ENCODE results near the gene USP38. TPM values are rescaled to one million over a fixed set of nuclear protein-coding genes. Genes with fewer than 3 reads are reported as not detected.
"Not testable (repeated sequence)": the region's sequence is repeated elsewhere in the genome, so short reads cannot be mapped to it uniquely, and the experiment has no call there.

Gene USP38
- total RNA-seq, 2 donors from 2014 or later, result 11.7 to 14.2 TPM

DNA sequence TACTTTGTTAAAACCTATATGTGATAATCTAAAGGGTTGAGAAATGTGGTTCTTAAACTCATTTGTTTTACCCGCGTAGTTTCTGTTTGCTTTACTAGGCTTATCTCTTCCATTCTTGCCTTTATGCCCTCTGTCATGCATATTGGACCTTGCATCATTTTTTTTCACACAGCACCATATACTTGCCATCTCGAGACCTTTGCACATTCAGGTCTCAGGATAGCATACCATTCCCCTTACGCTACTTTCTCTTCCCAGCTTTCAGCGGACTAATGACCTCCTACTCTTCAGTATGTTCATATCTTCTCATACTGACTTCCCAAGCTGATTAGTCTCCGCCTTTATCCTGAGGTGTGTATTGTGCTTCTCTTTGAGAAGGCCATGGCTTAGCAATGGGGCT lies 40.5 kb downstream of the USP38 start:
- Histone ChIP-seq H3K27me3 (no peaks in the 10 kb centered on the region), H3K36me3 (replicated peaks in 1 of 2; ENCODE audit: insufficient read depth in 1 of 2, low read depth in 2 of 2) (peaks cover 0 to 1% of the 10 kb centered on the region in 2 donors), H3K4me1 (peaks cover 5% of the 10 kb centered on the region), H3K4me3 (no peak overlapping the region), H3K27ac (no peak overlapping the region), H3K9me3 (no peaks in the 10 kb centered on the region)
- intact Hi-C loops (cut with DNase I), result no loop called here
- DNase-seq (no peak), ATAC-seq (no peak)
- TF ChIP-seq CTCF (IDR thresholded peaks at IDR 0.05) (no peak), POLR2A (IDR thresholded peaks at IDR 0.05) (no peak)
- 72 to 84% methylated on average over 6 of the region's 6 CpGs for whole genome bisulfite sequencing, 2 donors

- TF ChIP-seq CTCF (IDR thresholded peaks at IDR 0.05) (no peak), POLR2A (IDR thresholded peaks at IDR 0.05) (no peak)
- H3K9me3 ChIP-seq, result no peaks in the 10 kb centered on the region
- no peaks in the 10 kb centered on the region for H3K27me3 ChIP-seq
- no peak overlapping the region for H3K4me3 ChIP-seq
- no peaks in the 10 kb centered on the region for H3K36me3 ChIP-seq (replicated peaks in 1 of 2; ENCODE audit: insufficient read depth in 1 of 2, low read depth in 2 of 2)
- H3K27ac ChIP-seq, result no peak overlapping the region
- ATAC-seq, result no peak
- 77 to 88% methylated on average over 3 of the region's 3 CpGs for WGBS, 2 donors
- intact Hi-C loops (cut with DNase I), result no loop called here
- no peak for DNase-seq
- no peaks in the 10 kb centered on the region for H3K4me1 ChIP-seq
Observed at GRCh38 chr4:143230683-143231082, 46.0 kb downstream of the USP38 start.

DNA sequence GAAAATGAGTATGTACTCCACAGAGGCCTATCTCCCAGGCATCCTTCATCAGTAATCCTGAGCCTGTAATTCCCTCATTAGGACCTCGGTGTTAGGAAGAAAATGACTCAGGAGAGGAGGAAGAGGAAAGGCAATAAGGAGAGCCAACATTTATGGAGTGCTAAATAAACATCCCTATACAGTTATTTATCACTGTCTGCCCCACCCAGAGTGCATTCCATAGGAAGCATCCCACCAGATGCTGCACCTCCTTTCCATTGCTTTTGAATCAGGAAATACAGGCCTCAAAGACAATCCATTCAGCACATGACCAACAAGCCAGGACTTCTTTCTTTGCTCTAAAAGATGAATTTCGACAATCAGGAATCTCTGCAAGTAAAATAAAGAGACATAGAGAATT lies 47.6 kb downstream of the USP38 start:
- H3K36me3 ChIP-seq (replicated peaks in 1 of 2; ENCODE audit: insufficient read depth in 1 of 2, low read depth in 2 of 2), result no peaks in the 10 kb centered on the region
- 66 to 77% methylated on average over 2 of the region's 2 CpGs for WGBS, 2 donors
- no peak overlapping the region for H3K27ac ChIP-seq
- H3K4me3 ChIP-seq, result no peak overlapping the region
- no peak for TF ChIP-seq POLR2A (IDR thresholded peaks at IDR 0.05)
- TF ChIP-seq CTCF (IDR thresholded peaks at IDR 0.05), result no peak
- no peak for DNase-seq
- no peaks in the 10 kb centered on the region for H3K27me3 ChIP-seq
- no peaks in the 10 kb centered on the region for H3K9me3 ChIP-seq
- no peaks in the 10 kb centered on the region for H3K4me1 ChIP-seq
- no peak for ATAC-seq
- intact Hi-C loops (cut with DNase I), result no loop called here

GRCh38 chr4:143234153-143234552 lies 49.4 kb downstream of the USP38 start:
- Histone ChIP-seq H3K36me3 (replicated peaks in 1 of 2; ENCODE audit: insufficient read depth in 1 of 2, low read depth in 2 of 2) (no peaks in the 10 kb centered on the region), H3K4me1 (no peaks in the 10 kb centered on the region), H3K27me3 (no peaks in the 10 kb centered on the region), H3K27ac (no peak overlapping the region), H3K9me3 (no peaks in the 10 kb centered on the region), H3K4me3 (no peak overlapping the region)
- ATAC-seq, result no peak
- 79 to 93% methylated on average over 1 of the region's 1 CpG for WGBS, 2 donors
- DNase-seq, result no peak
- intact Hi-C loops (cut with DNase I), result no loop called here
- TF ChIP-seq CTCF (IDR thresholded peaks at IDR 0.05) (no peak), POLR2A (IDR thresholded peaks at IDR 0.05) (no peak)

DNA sequence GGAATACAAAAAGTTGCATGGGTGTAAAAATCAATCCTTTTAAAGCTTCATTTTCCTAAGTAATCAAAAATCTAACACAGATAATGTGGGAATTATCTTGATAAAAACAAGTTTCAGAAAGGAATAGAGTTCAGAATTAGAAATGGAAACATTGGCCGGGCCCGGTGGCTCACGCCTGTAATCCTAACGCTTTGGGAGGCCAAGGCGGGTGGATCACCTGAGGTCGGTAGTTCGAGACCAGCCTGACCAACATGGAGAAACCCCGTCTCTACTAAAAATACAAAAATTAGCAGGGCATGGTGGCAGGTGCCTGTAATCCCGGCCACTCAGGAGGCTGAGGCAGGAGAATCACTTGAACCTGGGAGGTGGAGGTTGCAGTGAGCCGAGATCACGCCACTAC lies 52.5 kb downstream of the USP38 start:
- H3K9me3 ChIP-seq; DNase-seq; H3K36me3 ChIP-seq (replicated peaks in 1 of 2; ENCODE audit: insufficient read depth in 1 of 2, low read depth in 2 of 2); H3K27me3 ChIP-seq; H3K4me1 ChIP-seq; intact Hi-C loops (cut with DNase I); ATAC-seq; H3K4me3 ChIP-seq; H3K27ac ChIP-seq: not testable (repeated sequence)
- 93 to 96% methylated on average over 11 of the region's 11 CpGs for WGBS, 2 donors
